HG03196 (cell line): ENCODE results near the gene KRT84.

Experiments used
- ATAC-seq: cut with Tn5 transposase; IDR thresholded peaks from one replicate; pipeline ENCODE4 v1.9.1; 2021; ENCODE audit not compliant: unreplicated experiment

The KRT84 gene

GRCh38 chr12:52344111-52344510 lies 41.3 kb downstream of the KRT84 start:
- no peak for ATAC-seq

GRCh38 chr12:52343550-52343949 lies 41.9 kb downstream of the KRT84 start:
- no peak for ATAC-seq

- ATAC-seq, result no peak
Measured at GRCh38 chr12:52342781-52343490, 42.5 kb downstream of the KRT84 start.

- ATAC-seq, result no peak
Measured at GRCh38 chr12:52341066-52341580, 44.3 kb downstream of the KRT84 start.

GRCh38 chr12:52338241-52338960 lies 47.1 kb downstream of the KRT84 start:
- no peak for ATAC-seq

- ATAC-seq, result no peak
Measured at GRCh38 chr12:52337054-52337453, 48.4 kb downstream of the KRT84 start.

- ATAC-seq, result no peak
Measured at GRCh38 chr12:52336641-52337040, 48.8 kb downstream of the KRT84 start.

- no peak for ATAC-seq
Measured at GRCh38 chr12:52335598-52336262, 49.7 kb downstream of the KRT84 start.

GRCh38 chr12:52334185-52334584 lies 51.3 kb downstream of the KRT84 start:
- ATAC-seq, result no peak

- no peak for ATAC-seq
Measured at GRCh38 chr12:52333321-52333720, 52.1 kb downstream of the KRT84 start.

- ATAC-seq, result no peak
Measured at GRCh38 chr12:52332381-52332780, 53.1 kb downstream of the KRT84 start.

- ATAC-seq, result no peak
Measured at GRCh38 chr12:52331833-52332232, 53.6 kb downstream of the KRT84 start.

- no peak for ATAC-seq
Measured at GRCh38 chr12:52331039-52331438, 54.4 kb downstream of the KRT84 start.

GRCh38 chr12:52327830-52328500 lies 57.5 kb downstream of the KRT84 start:
- no peak for ATAC-seq
